DMS153 treated with DMSO at 0.1 percent for 48 hours (cell line): ENCODE measurements around the gene ING3.
A peak's percentile ranks its signal among the peaks of the same experiment; 100 is the strongest.

Source experiments
- DNase-seq: peaks from one replicate; lab custom pipeline; 2025; ENCODE audit not compliant: unreplicated experiment; lab: John Stamatoyannopoulos, UW

The ING3 gene

GRCh38 chr7:120950539-120951308, at the start of gene ING3:
ING3 (plus strand) TSS chr7:120950777; CDS start chr7:120950897, 120 bp downstream.
- DNase-seq: peak; percentile 98

- no peak for DNase-seq
Observed at GRCh38 chr7:120915314-120916105, 35.1 kb upstream of the ING3 start.

- no peak for DNase-seq
Observed at GRCh38 chr7:120916121-120916520, 34.5 kb upstream of the ING3 start.

GRCh38 chr7:120916538-120916937, 34.0 kb upstream of the ING3 start:
- DNase-seq: no peak

GRCh38 chr7:120919466-120919865, 31.1 kb upstream of the ING3 start:
- DNase-seq: no peak

GRCh38 chr7:120920034-120920433, 30.5 kb upstream of the ING3 start:
- DNase-seq: no peak

GRCh38 chr7:120920591-120921274, 29.8 kb upstream of the ING3 start:
- peak; percentile 7 for DNase-seq

GRCh38 chr7:120924837-120925236, 25.7 kb upstream of the ING3 start:
- no peak for DNase-seq

GRCh38 chr7:120925392-120925791, 25.2 kb upstream of the ING3 start:
- no peak for DNase-seq

GRCh38 chr7:120926943-120927346, 23.6 kb upstream of the ING3 start:
- DNase-seq: no peak

GRCh38 chr7:120927454-120928103, 23.0 kb upstream of the ING3 start:
- no peak for DNase-seq

- no peak for DNase-seq
Observed at GRCh38 chr7:120931243-120931642, 19.3 kb upstream of the ING3 start.

GRCh38 chr7:120933475-120933874, 17.1 kb upstream of the ING3 start:
- no peak for DNase-seq

- DNase-seq: no peak
Observed at GRCh38 chr7:120939345-120939744, 11.2 kb upstream of the ING3 start.

- DNase-seq: no peak
Observed at GRCh38 chr7:120941064-120941463, 9.5 kb upstream of the ING3 start.

- DNase-seq: no peak
Observed at GRCh38 chr7:120941856-120942255, 8.7 kb upstream of the ING3 start.

- no peak for DNase-seq
Observed at GRCh38 chr7:120942861-120943260, 7.7 kb upstream of the ING3 start.

GRCh38 chr7:120944826-120945562, 5.6 kb upstream of the ING3 start:
- DNase-seq: peak; percentile 17

GRCh38 chr7:120947980-120948379, 2.6 kb upstream of the ING3 start:
- DNase-seq: no peak

- DNase-seq: no peak
Observed at GRCh38 chr7:120949393-120949911, 1.1 kb upstream of the ING3 start.
